ENCODE results near the gene KRT6B.
"Not testable (repeated sequence)": the region's sequence is repeated elsewhere in the genome, so short reads cannot be mapped to it uniquely, and the experiment has no call there.

Gene KRT6B

DNA sequence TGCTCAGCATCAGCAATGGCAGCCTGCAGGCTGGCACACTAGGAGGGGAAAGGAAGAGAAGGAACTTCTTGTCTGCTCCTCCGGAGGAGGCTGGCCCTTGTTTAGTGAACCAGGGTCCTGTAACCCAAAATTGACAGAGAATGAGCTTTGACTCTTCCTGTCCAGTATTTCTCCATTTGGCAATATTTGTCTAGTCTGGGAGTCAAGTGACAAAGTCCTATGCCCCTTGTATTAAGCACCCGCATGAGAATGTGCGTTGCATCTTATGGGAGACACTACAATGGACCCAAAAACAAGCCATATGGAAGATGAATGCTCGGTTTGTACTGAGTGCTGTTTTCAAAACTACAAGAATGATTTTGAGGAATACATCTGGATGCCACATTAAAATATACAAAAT, 17.9 kb upstream of the KRT6B start:
- no peak for DNase-seq (ENCODE audit: low read depth)

DNA sequence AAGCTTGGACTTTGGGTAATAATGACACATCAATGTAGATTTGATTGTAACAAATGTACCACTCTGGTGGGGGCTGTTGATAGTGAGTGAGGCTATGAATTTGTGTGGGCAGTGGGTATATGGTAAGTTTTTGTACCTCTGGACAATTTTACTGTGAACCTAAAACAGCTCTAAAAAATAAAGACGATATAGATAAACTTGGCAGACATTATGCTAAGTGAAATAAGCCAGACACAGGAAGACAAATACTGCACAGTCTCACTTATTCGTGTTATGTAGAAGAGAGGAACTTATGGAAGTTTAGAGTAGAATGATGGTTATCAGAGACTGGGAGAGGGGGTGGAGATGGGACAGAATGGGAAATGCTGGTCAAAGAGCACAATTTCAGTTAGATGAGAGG, 13.0 kb upstream of the KRT6B start:
- no peak for DNase-seq (ENCODE audit: low read depth)

DNA sequence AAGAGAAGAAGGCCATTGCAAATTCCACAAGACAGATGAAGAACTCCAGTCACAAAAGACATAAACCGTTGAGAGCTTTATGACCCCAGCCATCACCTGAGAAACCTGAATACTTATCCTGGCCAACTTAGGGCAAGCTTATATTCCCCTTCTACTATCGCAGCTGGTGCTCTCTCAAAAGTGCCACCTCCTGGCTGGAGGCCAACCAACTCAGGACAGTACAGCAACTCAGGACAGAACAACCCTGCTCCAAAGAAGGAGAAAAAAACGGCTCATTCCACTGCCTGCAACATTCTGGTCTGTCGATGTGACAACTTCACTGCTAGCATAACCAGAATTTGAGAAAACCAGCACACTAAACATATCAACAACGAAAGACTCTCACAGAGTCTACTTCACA, 9.7 kb upstream of the KRT6B start:
- DNase-seq (ENCODE audit: low read depth): no peak

DNA sequence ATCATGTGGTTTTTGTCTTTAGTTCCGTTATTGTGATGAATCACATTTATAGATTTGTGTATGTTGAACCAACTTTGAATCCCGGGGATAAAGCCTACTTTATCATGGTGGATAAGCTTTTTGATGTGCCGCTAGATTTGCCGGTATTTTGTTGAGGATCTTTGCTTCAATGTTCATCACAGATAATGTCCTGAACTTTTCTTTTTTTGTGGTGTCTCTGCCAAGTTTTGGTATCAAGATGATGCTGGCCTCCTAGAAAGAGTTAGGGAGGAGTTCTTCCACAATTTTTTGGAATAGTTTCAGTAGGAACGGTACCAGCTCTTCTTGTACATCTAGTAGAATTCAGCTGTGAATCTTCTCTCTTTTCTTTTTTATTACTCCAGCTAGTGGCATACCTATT, 6.9 kb upstream of the KRT6B start:
- no peak for DNase-seq (ENCODE audit: low read depth)

GRCh38 chr12:52455821-52456220, 3.9 kb upstream of the KRT6B start:
- peak; percentile 77 for DNase-seq (ENCODE audit: low read depth)

DNA sequence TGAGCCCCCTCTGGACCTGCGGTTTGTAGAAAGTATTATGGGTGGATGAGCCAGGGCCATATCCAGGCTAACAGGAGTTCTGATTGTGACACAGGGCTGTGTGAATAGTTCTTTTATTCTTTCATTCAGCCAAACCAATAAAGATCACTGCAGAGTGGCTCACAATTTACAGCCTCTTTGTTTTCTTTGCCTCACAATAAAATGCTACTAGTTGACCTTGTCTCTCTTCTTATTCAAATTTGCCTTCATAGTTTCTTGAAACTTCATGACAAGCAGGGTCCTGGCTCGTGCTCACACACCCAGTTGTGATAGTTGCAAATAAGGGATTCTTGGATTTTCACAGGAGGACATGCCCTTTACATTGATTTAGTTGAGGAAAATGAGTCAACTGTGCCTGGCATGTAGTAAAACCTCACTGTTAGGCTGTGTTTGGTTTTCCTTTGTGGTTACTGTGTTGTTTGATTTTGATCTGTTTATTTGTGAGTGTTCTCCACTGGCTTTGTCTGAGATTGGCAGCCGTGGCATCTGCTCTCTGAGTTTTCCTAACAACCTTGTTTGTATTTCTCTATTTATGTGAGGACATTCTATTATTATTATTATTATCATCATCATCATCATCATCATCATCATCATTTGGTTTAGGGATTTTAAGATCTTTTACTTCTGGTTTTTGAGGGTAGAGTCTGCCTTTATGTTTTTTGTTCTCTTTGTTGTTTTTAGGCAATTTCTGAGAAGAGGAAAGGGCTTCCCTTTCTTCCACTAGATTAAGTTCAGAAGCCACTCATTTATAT, 2.7 kb upstream of the KRT6B start:
- DNase-seq (ENCODE audit: low read depth): peak; percentile 58

DNA sequence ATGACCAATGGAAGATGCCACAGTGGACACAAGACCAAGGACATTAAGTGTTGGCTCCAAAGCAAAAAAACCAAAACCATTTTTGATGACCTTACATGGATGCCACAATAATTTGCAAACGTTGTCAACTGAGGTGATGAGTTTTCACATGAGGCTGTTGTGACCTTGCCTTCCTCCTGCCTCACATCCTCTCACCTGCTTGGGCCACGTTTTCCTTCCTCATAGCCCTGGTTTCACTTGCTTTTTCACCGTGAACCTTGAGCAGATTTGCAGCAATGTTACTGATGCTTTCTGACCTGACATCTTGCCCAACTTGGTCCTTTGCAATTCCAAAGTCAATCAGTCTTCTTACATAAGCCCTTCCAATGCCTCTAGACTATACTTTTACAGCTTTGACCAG, 3.7 kb downstream of the KRT6B start:
- DNase-seq (ENCODE audit: low read depth): no peak

DNA sequence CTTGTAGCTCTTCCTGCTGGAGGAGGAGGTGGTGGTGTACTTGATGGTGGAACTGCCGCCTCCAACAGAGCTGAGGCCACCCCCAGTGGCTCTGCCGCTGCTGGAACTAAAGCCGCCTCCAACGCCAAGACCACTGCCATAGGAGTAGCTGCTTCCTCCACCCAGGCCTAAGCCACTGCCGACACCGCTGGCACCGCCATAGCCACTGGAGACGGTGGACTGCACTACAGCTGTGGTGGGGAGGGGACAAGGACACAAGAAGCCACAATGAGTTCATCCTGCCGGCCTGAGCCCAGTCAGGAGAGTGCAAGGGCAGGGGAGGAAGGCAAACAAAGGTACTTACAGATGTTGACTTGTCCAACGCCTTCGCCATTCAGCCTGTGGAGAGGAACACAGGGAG, 4.8 kb downstream of the KRT6B start:
- not testable (repeated sequence) for DNase-seq (ENCODE audit: low read depth)

DNA sequence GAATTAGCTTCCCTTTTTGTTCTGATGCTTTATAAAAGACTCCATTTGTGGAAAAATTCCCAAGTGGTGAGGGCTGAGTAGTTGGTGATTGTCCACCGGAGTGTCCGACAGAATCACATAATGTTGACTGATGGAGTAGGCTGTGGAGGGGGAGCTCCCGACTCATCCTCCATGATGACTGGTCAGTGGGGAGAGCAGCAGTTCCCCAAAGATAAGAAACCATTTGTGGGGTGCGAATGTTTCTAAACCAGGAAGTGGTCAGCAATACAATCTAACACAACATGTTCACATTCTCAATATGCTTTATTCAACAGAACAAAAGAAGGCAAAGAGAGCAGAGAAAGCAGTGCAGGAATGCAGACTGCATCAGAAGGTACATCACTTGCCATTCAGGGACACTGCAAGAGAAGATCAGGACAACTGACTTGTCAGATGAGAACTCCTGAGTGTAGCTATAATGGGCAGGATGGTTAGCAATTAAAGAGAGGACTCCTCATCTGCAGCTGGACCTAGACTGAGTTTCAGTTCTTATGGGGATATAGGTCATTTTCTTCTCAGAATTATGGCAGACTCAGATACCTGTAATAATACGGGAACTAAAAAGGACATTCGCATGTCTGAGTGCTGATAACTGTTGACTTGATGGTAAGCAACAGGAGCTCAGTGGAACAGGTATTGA, 5.4 kb downstream of the KRT6B start:
- DNase-seq (ENCODE audit: low read depth): peak; percentile 61

DNA sequence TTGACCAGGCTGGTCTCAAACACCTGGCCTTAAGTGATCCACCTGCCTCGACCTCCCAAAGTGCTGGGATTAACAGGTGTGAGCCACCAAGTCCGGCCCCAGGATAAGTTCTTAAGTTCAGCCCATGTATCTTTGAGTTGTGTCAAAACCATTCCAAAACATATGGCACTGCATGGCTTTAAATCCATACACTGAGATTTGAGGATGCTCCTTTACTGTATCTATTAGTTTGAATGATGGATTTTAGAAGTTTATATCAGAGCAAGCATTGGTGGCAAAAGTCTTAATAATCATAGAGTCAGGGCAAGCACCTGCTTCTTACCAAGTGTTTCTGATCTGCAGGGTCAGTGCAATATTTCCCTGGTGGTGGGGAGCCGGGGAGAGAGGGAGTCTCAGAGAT, 6.1 kb downstream of the KRT6B start:
- DNase-seq (ENCODE audit: low read depth): no peak

DNA sequence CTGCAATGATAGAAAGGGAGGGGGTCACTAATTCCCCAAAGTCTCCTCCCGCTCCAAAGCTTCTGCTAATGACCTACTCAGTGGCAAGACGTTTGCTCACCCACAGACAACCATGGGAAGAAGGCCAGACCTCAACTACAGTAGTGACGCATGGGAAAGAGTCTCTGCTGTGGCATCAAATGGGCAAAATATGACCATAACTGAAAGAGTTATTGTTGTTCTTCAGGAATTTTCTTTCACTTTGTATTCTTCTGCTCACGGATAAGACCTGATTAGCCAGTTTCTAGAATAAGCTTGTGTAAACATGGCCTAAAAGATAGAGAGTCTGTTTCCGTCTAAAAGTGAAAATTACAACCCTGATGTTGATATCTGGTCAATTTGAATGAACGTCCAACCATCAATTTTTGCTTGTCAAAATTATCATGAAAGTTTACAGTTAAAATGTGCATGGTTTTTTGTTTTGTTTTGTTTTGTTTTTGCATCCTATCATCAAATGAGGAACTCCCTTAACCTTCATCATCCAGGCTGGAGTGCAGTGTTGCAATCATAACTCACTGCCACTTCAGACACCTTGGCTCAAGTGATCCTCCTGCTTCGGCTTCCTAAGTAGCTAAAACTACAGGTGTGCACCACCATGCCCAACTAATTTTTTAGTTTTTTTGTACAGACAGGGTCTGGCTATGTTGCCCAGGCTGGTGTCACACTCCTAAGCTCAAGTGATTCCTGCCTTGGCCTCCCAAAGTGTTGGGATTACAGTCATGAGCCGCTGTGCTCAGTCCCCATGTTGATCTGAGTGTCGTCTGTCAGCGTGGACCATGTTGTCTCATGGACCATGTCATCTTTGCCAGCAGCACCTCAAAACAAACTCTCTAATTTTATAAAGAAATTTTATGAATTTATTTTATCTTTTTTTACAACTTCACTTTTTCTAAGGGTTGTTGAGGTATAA, 7.0 kb downstream of the KRT6B start:
- DNase-seq (ENCODE audit: low read depth): no peak

DNA sequence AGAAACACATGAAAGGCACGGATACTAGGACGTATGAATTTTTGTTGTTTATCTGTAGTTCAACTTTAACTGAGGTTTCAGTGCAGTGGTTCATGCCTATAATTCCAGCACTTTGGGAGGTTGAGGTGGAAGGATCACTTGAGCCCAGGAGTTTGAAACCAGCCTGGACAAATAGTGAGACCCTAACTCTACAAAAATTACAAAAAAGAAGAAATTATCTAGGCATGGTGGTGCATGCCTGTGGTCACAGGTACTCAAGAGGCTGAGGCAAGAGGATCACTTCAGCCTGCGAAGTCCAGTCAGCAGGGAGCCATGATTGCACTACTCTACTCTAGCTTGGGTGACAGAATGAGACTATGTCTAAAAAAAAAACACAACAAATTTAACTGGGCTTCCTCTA, 8.0 kb downstream of the KRT6B start:
- DNase-seq (ENCODE audit: low read depth): no peak

GRCh38 chr12:52442600-52443061, 9.3 kb downstream of the KRT6B start:
- DNase-seq (ENCODE audit: low read depth): peak; percentile 93

DNA sequence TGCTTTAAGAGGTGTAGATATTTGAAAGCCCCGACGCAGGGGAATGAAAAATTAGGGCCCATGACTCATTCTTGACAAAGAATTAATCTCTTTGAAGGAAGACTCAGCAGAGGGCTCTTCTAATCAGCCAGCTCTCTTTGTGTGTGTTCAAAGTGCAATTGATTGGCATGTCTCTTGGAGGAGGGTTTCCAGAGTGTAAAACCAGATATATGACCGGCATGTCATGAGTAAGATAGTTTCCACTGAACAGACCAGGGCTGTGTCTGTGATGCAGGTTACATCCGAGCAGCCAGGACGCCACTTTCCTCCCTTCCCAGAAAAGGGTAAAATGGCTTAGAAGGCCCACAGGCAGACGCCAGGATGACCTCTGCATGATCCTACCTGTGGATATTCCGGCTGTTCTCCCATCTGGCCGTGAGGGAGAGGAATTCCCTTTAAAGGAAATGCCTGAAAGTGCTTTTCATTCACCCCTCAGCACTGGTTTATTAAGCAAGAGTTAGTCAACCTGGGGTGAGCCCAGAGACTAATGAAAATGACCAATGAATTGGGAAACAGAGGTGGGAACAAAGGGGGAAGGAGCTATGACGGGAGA, 10.5 kb downstream of the KRT6B start:
- peak; percentile 78 for DNase-seq (ENCODE audit: low read depth)

- peak; percentile 98 for DNase-seq (ENCODE audit: low read depth)
Observed at GRCh38 chr12:52440821-52441319, 11.1 kb downstream of the KRT6B start.

DNA sequence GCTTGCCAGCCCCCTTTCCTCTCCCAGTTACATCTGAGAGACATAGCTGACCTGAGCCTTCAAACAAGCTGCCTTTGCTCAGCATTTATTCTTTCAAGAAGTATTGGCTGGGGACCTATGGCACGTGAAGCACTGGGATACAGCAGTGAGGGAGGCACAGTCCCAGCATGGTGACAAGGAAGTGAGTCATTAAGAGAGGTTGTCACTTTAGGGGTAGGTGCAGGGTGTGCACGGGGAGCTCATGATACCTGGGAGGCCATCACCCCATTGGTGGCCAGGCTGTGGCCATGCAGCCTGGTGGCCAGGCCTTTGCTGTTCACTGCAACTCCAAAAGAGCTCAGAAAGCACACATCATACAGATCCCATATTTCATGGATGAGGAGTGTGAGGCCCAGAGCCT, 12.1 kb downstream of the KRT6B start:
- DNase-seq (ENCODE audit: low read depth): no peak

- no peak for DNase-seq (ENCODE audit: low read depth)
Observed at GRCh38 chr12:52439420-52439819, 12.5 kb downstream of the KRT6B start.

- no peak for DNase-seq (ENCODE audit: low read depth)
Observed at GRCh38 chr12:52438305-52439301, 13.3 kb downstream of the KRT6B start.

DNA sequence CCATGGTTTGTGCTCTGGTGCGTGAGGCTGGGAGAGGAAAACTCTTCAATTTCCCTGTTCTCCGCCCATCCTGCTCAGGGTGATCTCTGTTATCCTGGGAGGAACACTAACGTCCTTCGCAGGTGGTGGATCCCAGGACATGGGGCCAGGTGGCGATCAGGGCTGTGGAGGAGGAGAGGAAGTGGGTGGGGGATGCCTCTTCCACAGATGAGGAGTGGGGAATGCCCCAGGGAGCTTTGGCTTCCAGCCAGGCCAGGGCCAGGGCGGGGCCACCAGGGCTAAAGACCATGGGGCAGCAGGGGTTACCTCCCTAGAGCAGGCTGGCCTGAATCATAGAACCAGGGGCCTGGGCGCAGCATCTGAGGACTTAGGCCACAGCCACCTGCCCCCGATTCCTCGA, 14.4 kb downstream of the KRT6B start:
- no peak for DNase-seq (ENCODE audit: low read depth)

DNA sequence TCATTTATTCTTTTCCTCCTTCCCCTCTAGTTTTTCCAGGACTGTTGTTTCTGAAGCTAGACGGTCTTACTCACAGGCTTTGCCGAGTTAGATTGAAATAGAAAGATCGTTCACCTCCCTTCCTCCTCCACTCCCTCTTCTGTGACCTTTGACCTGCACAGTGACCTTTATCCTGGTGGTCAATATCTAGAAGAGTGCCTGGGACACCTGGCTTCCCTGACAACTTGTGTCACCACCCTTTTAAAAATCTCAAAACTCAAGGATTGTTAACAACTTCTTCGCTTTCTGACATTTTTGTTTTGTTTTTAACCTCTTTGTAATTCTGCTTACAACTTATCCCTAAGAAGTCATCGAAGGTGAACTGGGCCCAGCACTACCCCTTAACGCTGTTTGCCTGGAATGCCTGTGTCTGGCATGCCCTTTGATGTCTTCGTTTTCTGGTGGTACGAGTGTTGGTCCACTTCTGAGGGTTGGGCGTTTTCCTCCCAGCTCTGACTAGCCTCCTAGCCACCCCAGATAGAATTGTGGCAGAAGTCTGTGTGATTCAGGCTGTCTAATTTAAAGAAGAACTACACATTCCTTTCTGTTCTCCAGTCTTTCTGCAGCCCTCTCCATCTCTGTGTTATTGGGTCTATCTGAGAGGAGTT, 15.0 kb downstream of the KRT6B start:
- no peak for DNase-seq (ENCODE audit: low read depth)
